Activated T-helper 17 cell treated with anti-CD3 and anti-CD28 coated beads, Interleukin-2, amount 50 U/mL, for 72 hours (primary cell): ENCODE results near the gene ITIH5. TPM values are rescaled to one million over a fixed set of nuclear protein-coding genes. Genes with fewer than 3 reads are reported as not detected.
A peak's percentile ranks its signal among the peaks of the same experiment; 100 is the strongest.

ENCODE experiments used
- ATAC-seq: fragments of 150-1000 bp; cut with Tn5 transposase; replicated peaks from 2 replicates; pipeline ENCODE4 v1.10.0; 2021; ENCODE audit warnings: mild to moderate bottlenecking, moderate library complexity
- H3K27ac Mint-ChIP-seq: one replicate; pipeline ENCODE4 v1.8.0; 2022; ENCODE audit warnings: mixed read lengths
- H3K27me3 Mint-ChIP-seq: one replicate; pipeline ENCODE4 v1.8.0; 2022; ENCODE audit warnings: mixed read lengths
- H3K36me3 Mint-ChIP-seq: one replicate; pipeline ENCODE4 v1.8.0; 2022; ENCODE audit warnings: low read depth, mild to moderate bottlenecking, mixed read lengths
- H3K4me1 Mint-ChIP-seq: one replicate; pipeline ENCODE4 v1.8.0; 2022; ENCODE audit warnings: mixed read lengths
- H3K4me3 Mint-ChIP-seq: one replicate; pipeline ENCODE4 v1.8.0; 2022; ENCODE audit warnings: mild to moderate bottlenecking, mixed read lengths
- H3K9me3 Mint-ChIP-seq: one replicate; pipeline ENCODE4 v1.8.0; 2022; ENCODE audit warnings: mixed read lengths
- total RNA-seq, 2 donors: library from RNA; stranded (reverse); gene quantifications; one replicate each; pipeline ENCODE4 v1.2.3, GENCODE V29; 2022

ITIH5 gene
- total RNA-seq, 2 donors from 2014 or later: 0.34 TPM; not detected in 1

- no peak for ATAC-seq
- Mint-ChIP-seq H3K4me1 (no peaks in the 10 kb centered on the region), H3K36me3 (no peaks in the 10 kb centered on the region), H3K27me3 (no peaks in the 10 kb centered on the region), H3K4me3 (no peak overlapping the region), H3K27ac (no peak overlapping the region), H3K9me3 (no peaks in the 10 kb centered on the region)
Measured at GRCh38 chr10:7547206-7547605, 119.6 kb downstream of the ITIH5 start.

DNA sequence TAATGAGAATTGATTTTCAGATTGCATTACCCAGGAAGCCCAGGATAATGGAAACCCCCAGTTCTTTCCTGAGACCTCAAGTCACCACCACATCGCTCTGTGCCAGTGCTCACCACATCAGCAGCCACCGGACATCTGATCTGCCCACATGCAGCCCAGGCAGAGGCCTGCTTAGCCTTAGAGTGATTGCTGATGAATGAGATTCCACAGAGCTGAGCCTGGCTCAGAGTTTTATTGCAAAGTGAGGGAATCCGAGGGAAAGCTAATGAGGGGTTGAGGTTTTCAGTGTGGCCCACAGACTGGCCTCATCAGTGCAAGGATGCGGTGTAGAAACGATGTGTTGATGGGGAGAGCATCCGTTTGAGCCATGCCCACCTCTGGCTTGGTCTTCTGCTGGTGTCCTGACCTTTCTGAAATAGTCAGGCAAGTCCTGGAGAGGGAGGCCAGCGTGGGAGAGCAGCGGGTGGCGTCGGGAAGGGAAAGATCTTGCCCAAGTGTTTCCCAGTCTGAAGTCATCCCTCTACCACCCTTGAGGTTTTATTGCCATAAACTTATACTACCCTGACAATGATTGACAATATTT lies 120.3 kb downstream of the ITIH5 start:
- H3K27ac Mint-ChIP-seq: no peak overlapping the region
- no peaks in the 10 kb centered on the region for H3K27me3 Mint-ChIP-seq
- no peak for ATAC-seq
- no peaks in the 10 kb centered on the region for H3K4me1 Mint-ChIP-seq
- H3K9me3 Mint-ChIP-seq: no peaks in the 10 kb centered on the region
- H3K36me3 Mint-ChIP-seq: no peaks in the 10 kb centered on the region
- H3K4me3 Mint-ChIP-seq: no peak overlapping the region

GRCh38 chr10:7545792-7546191 lies 121.0 kb downstream of the ITIH5 start:
- no peak overlapping the region for H3K27ac Mint-ChIP-seq
- no peaks in the 10 kb centered on the region for H3K9me3 Mint-ChIP-seq
- H3K4me1 Mint-ChIP-seq: no peaks in the 10 kb centered on the region
- no peak overlapping the region for H3K4me3 Mint-ChIP-seq
- H3K36me3 Mint-ChIP-seq: no peaks in the 10 kb centered on the region
- H3K27me3 Mint-ChIP-seq: no peaks in the 10 kb centered on the region
- ATAC-seq: no peak

DNA sequence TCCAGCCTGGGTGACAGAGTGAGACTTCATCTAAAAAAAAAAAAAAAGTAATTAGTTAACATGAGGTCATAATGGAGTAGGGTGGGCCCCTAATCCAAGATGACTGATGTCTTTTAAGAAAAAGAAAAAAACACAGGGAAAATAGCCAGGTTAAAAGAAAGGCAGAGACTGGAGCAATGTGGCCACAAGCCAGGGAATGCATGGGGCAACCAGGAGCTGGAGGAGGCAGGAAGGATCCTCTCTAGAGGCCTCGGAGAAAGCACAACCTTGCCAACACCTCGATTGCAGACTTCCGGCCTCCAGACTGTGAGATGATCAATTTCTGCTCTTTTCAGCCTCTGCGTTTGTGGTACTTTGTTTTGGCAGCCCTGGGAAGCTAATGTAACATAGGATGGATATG lies 121.5 kb downstream of the ITIH5 start:
- ATAC-seq: no peak
- H3K4me1 Mint-ChIP-seq: no peaks in the 10 kb centered on the region
- H3K36me3 Mint-ChIP-seq: no peaks in the 10 kb centered on the region
- no peaks in the 10 kb centered on the region for H3K27me3 Mint-ChIP-seq
- H3K9me3 Mint-ChIP-seq: no peaks in the 10 kb centered on the region
- H3K4me3 Mint-ChIP-seq: no peak overlapping the region
- H3K27ac Mint-ChIP-seq: no peak overlapping the region

DNA sequence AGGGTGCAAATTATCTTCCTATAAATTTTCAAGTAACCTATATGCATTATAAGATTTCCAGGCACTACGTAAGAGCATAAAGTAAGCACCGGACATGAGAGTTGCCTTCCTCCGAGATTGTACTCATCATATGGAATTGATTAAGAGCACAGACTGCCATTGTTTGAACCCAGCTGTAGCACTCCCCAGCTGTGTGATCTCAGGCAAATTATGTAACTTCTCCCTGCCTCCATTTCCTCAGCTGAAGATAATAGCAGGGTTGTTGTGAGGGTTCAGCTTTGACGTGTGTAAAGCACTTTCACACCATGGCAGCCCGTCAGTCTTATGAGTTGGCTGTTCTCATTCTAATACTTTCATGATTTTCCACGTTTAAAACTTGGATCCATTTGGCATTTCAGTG lies 122.6 kb downstream of the ITIH5 start:
- H3K27me3 Mint-ChIP-seq: no peaks in the 10 kb centered on the region
- H3K4me3 Mint-ChIP-seq: no peak overlapping the region
- H3K27ac Mint-ChIP-seq: no peak overlapping the region
- H3K4me1 Mint-ChIP-seq: peaks cover 4% of the 10 kb centered on the region
- no peak for ATAC-seq
- peaks cover under 1% of the 10 kb centered on the region for H3K9me3 Mint-ChIP-seq
- no peaks in the 10 kb centered on the region for H3K36me3 Mint-ChIP-seq

GRCh38 chr10:7542189-7542914 lies 124.4 kb downstream of the ITIH5 start:
- no peak overlapping the region for H3K4me3 Mint-ChIP-seq
- no peak overlapping the region for H3K27ac Mint-ChIP-seq
- peaks cover 10% of the 10 kb centered on the region for H3K9me3 Mint-ChIP-seq
- H3K36me3 Mint-ChIP-seq: no peaks in the 10 kb centered on the region
- ATAC-seq: no peak
- no peaks in the 10 kb centered on the region for H3K27me3 Mint-ChIP-seq
- H3K4me1 Mint-ChIP-seq: peaks cover 8% of the 10 kb centered on the region

- Mint-ChIP-seq H3K27ac (no peak overlapping the region), H3K4me1 (peaks cover 8% of the 10 kb centered on the region), H3K27me3 (no peaks in the 10 kb centered on the region), H3K36me3 (no peaks in the 10 kb centered on the region), H3K4me3 (no peak overlapping the region), H3K9me3 (peaks cover 10% of the 10 kb centered on the region)
- ATAC-seq: no peak
Measured at GRCh38 chr10:7541137-7542087, 125.4 kb downstream of the ITIH5 start.

GRCh38 chr10:7538970-7539654 lies 127.7 kb downstream of the ITIH5 start:
- Mint-ChIP-seq H3K27ac (no peak overlapping the region), H3K4me1 (peaks cover 8% of the 10 kb centered on the region), H3K4me3 (no peak overlapping the region), H3K36me3 (no peaks in the 10 kb centered on the region), H3K27me3 (no peaks in the 10 kb centered on the region), H3K9me3 (peaks cover 10% of the 10 kb centered on the region)
- ATAC-seq: peak; percentile 11

GRCh38 chr10:7537126-7537525 lies 129.6 kb downstream of the ITIH5 start:
- Mint-ChIP-seq H3K9me3 (peaks cover 10% of the 10 kb centered on the region), H3K27ac (no peak overlapping the region), H3K4me1 (peaks cover 8% of the 10 kb centered on the region), H3K36me3 (no peaks in the 10 kb centered on the region), H3K4me3 (no peak overlapping the region), H3K27me3 (peaks cover 4% of the 10 kb centered on the region)
- no peak for ATAC-seq

DNA sequence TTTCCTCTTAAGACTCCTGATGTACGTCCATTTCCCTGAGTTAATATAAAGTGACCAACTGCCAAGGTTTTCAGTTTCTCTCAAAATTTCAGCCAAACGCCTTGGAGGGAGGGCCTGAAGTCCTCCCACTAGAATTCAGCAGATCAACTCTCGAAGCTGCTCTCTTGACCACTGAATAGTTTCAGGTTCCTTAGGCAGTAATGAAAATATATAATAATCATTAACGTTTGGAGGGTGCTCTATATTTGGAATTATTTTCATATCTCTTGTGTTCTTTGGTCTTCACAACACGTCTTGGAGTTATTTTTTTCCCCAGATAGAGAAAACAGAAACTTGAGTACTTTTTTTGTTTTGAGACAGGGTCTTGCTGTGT lies 132.3 kb downstream of the ITIH5 start:
- peaks cover 12% of the 10 kb centered on the region for H3K27me3 Mint-ChIP-seq
- H3K9me3 Mint-ChIP-seq: peaks cover 10% of the 10 kb centered on the region
- H3K4me3 Mint-ChIP-seq: no peak overlapping the region
- peaks cover 7% of the 10 kb centered on the region for H3K4me1 Mint-ChIP-seq
- H3K36me3 Mint-ChIP-seq: no peaks in the 10 kb centered on the region
- no peak for ATAC-seq
- no peak overlapping the region for H3K27ac Mint-ChIP-seq

DNA sequence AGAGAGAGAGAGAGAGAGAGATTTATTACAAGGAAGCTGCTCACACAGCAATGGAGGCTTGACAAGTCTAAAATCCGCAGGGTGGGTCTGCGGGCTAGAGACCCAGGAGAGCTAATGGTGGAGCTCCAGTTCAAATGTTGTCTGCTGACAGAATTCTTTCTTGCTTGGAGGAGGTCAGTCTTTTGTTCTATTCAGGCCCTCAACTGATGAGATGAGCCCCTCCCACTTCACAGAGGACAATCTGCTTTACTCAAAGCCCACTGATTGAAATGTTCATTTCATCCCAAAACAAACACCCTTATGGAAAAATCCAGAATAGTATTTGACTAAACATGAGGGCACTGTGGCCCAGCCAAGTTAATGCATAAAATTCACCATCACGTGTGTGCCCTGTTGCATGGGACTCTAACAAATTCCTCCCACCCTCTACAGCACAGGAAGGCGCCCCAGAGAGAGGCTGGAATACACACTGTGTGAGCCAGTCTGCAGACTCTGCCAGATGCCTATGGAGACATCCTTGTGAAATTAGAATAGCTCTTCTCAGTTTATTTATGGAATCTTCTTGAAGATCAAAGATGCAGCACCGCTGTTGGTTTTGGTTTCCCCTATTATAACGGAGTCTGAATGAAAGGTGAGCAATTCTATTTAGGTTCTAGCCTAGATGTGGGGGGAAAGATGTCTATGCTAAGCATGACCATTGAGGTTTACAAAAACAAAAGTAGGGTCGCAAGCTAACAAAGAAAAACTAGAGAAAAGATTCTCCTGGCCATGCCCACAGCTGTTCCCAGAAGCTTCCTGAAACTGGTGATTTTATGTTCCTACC lies 132.9 kb downstream of the ITIH5 start:
- no peak overlapping the region for H3K4me3 Mint-ChIP-seq
- no peak overlapping the region for H3K27ac Mint-ChIP-seq
- peaks cover 12% of the 10 kb centered on the region for H3K27me3 Mint-ChIP-seq
- ATAC-seq: no peak
- peaks cover 7% of the 10 kb centered on the region for H3K9me3 Mint-ChIP-seq
- H3K4me1 Mint-ChIP-seq: peaks cover under 1% of the 10 kb centered on the region
- no peaks in the 10 kb centered on the region for H3K36me3 Mint-ChIP-seq

GRCh38 chr10:7532723-7533498 lies 133.9 kb downstream of the ITIH5 start:
- Mint-ChIP-seq H3K27ac (no peak overlapping the region), H3K36me3 (no peaks in the 10 kb centered on the region), H3K9me3 (peaks cover 5% of the 10 kb centered on the region), H3K27me3 (peaks cover 12% of the 10 kb centered on the region), H3K4me3 (no peak overlapping the region), H3K4me1 (no peaks in the 10 kb centered on the region)
- ATAC-seq: no peak

DNA sequence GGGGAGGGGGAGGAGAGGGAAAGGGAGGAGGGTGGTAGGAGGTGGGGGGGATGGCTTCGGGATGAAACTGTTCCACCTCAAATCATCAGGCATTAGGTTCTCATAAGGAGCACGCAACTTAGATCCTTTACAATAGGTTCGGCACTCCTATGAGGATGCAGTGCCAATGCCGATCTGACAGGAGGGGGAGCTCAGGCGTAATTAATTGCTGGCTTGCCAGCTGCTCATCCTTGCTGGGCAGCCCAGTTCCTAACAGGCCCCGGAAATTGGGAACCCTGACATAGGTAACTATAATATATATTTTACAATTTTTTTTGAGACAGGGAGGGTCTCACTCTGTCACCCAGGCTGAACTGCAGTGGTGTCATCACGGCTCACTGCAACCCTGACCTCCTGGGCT lies 137.1 kb downstream of the ITIH5 start:
- no peak overlapping the region for H3K4me3 Mint-ChIP-seq
- no peaks in the 10 kb centered on the region for H3K36me3 Mint-ChIP-seq

More for the DNA sequence above, 137.1 kb downstream of the ITIH5 start:
- H3K4me1 Mint-ChIP-seq: no peaks in the 10 kb centered on the region
- ATAC-seq: no peak
- H3K27ac Mint-ChIP-seq: no peak overlapping the region
- H3K9me3 Mint-ChIP-seq: no peaks in the 10 kb centered on the region
- H3K27me3 Mint-ChIP-seq: peaks cover 12% of the 10 kb centered on the region
